Heart left ventricle (tissue), 13 donors: ENCODE data around the gene TCHP.

ENCODE experiments used
- POLR2A ChIP-seq, 2 donors: fragments of 450-650 bp; IDR thresholded peaks; one replicate each; pipeline ENCODE4 v1.6.1; 2017; ENCODE audit warnings: antibody characterized with exemption in 2 of 2, mild to moderate bottlenecking in 2 of 2, moderate library complexity in 2 of 2
- TF ChIP-seq, protein P1 (sequence below), 12 donors: fragments of 200-600 bp; sonication (generic) in 4 of 12; IDR thresholded peaks; one replicate each; pipeline versions ENCODE4 v1.5.0 to v1.8.0; 2018 to 2022; ENCODE audit warnings: antibody characterized with exemption in 12 of 12, mild to moderate bottlenecking in 5 of 12
- donor health status: ischemic (EF 13 %, LVEDD 7.1; RV severe dilation, severe dysfunction).
- donor health status: DM: no; HTN: yes; CAD: no.
- donor health status: DM: no; HTN: no; CAD: no.
- donor health status: ischemic (EF 25% LVEDD 6.9; RV normal size, moderate dysfunction).
- donor health status: ischemic (EF 25% LVEDD 5.7; RV mildly dilated, moderate dysfunction).
- donor health status: ischemic (EF 35%, LVEDD 5.7; RV mildly dilated, moderate dysfunction).
- donor health status: nonischemic (EF 11% LVEDD 7.7; RV severe dilation, severe dysfunction).
- donor health status: DM: yes; HTN: yes; CAD: no.
- donor health status: PGD.
- donor health status: ischemic (EF 29% LVEDD 5.4; RV normal size, mild dysfunction).
- donor health status: nonischemic (EF 23%, LVEDD 6.1; RV moderate dilation, normal function).

- no peak for TF ChIP-seq POLR2A (IDR thresholded peaks at IDR 0.05)
- TF ChIP-seq, protein P1, sequence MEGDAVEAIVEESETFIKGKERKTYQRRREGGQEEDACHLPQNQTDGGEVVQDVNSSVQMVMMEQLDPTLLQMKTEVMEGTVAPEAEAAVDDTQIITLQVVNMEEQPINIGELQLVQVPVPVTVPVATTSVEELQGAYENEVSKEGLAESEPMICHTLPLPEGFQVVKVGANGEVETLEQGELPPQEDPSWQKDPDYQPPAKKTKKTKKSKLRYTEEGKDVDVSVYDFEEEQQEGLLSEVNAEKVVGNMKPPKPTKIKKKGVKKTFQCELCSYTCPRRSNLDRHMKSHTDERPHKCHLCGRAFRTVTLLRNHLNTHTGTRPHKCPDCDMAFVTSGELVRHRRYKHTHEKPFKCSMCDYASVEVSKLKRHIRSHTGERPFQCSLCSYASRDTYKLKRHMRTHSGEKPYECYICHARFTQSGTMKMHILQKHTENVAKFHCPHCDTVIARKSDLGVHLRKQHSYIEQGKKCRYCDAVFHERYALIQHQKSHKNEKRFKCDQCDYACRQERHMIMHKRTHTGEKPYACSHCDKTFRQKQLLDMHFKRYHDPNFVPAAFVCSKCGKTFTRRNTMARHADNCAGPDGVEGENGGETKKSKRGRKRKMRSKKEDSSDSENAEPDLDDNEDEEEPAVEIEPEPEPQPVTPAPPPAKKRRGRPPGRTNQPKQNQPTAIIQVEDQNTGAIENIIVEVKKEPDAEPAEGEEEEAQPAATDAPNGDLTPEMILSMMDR (IDR thresholded peaks at IDR 0.05) = no peak
These were observed 38.9 kb downstream of the TCHP start for GRCh38 chr12:109938947-109939346.
